ENCODE data around the gene TMEM239.

Gene TMEM239

GRCh38 chr20:2798095-2798805 is 17.9 kb upstream of the TMEM239 start:
- peaks cover 37% of the 10 kb centered on the region for H4K20me1 ChIP-seq (ENCODE audit: insufficient read depth, low read length, poor library complexity, severe bottlenecking)
- peaks cover 53% of the 10 kb centered on the region; the same call in 1 of the 2 replicates for H3K36me3 ChIP-seq (ENCODE audit: insufficient read depth, low read length)
- H2AFZ ChIP-seq (ENCODE audit: low read length): no peak overlapping the region
- H3K4me2 ChIP-seq (ENCODE audit: low read depth, low read length, poor library complexity, severe bottlenecking): peak overlapping the region; percentile 85
- H3K9me3 ChIP-seq (ENCODE audit: insufficient read depth, low read depth, low read length): no peaks in the 10 kb centered on the region
- H3K27me3 ChIP-seq (ENCODE audit: insufficient read depth, low read length, poor library complexity, severe bottlenecking): peaks cover 8% of the 10 kb centered on the region
- peaks cover 50% of the 10 kb centered on the region for H3K79me2 ChIP-seq (ENCODE audit: insufficient read depth, low read length)
- no peaks in the 10 kb centered on the region for H3K9me2 ChIP-seq (replicated peaks; ENCODE audit: low read depth, low read length)
- peaks cover 37% of the 10 kb centered on the region for H3K4me1 ChIP-seq (ENCODE audit: insufficient read depth, low read length, poor library complexity, severe bottlenecking)
- peaks cover 9% of the 10 kb centered on the region; the same call in 1 of the 2 replicates for H3F3A ChIP-seq (ENCODE audit: low read depth)
- peak overlapping the region; percentile 77 for H3K4me3 ChIP-seq (ENCODE audit: low read length, poor library complexity, severe bottlenecking)
- no peak for TF ChIP-seq EZH2phosphoT487 (IDR thresholded peaks at IDR 0.05; ENCODE audit: borderline replicate concordance)
- TF ChIP-seq CTCF (conservative IDR thresholded peaks at IDR 0.05; ENCODE audit: low read length): no peak
- H3K9ac ChIP-seq (ENCODE audit: low read depth, low read length, poor library complexity, severe bottlenecking): peak overlapping the region; percentile 98

GRCh38 chr20:2798814-2799213 is 17.4 kb upstream of the TMEM239 start:
- Histone ChIP-seq H3K9me3 (ENCODE audit: insufficient read depth, low read depth, low read length) (no peaks in the 10 kb centered on the region), H3K4me2 (ENCODE audit: low read depth, low read length, poor library complexity, severe bottlenecking) (peak overlapping the region; percentile 85), H3K4me3 (ENCODE audit: low read length, poor library complexity, severe bottlenecking) (peak overlapping the region; percentile 77), H2AFZ (ENCODE audit: low read length) (no peak overlapping the region), H3K36me3 (ENCODE audit: insufficient read depth, low read length) (peaks cover 47% of the 10 kb centered on the region; the same call in 1 of the 2 replicates), H4K20me1 (ENCODE audit: insufficient read depth, low read length, poor library complexity, severe bottlenecking) (peaks cover 37% of the 10 kb centered on the region), H3K9ac (ENCODE audit: low read depth, low read length, poor library complexity, severe bottlenecking) (peak overlapping the region; percentile 98), H3K9me2 (replicated peaks; ENCODE audit: low read depth, low read length) (no peaks in the 10 kb centered on the region), H3K79me2 (ENCODE audit: insufficient read depth, low read length) (peaks cover 50% of the 10 kb centered on the region), H3F3A (ENCODE audit: low read depth) (peaks cover 9% of the 10 kb centered on the region; the same call in 1 of the 2 replicates), H3K4me1 (ENCODE audit: insufficient read depth, low read length, poor library complexity, severe bottlenecking) (peaks cover 37% of the 10 kb centered on the region), H3K27me3 (ENCODE audit: insufficient read depth, low read length, poor library complexity, severe bottlenecking) (peaks cover 8% of the 10 kb centered on the region)
- TF ChIP-seq CTCF (conservative IDR thresholded peaks at IDR 0.05; ENCODE audit: low read length) (no peak), EZH2phosphoT487 (IDR thresholded peaks at IDR 0.05; ENCODE audit: borderline replicate concordance) (no peak)

- Histone ChIP-seq H3K9ac (ENCODE audit: low read depth, low read length, poor library complexity, severe bottlenecking) (peak overlapping the region; percentile 98), H3F3A (ENCODE audit: low read depth) (peaks cover 9% of the 10 kb centered on the region; the same call in 1 of the 2 replicates), H3K9me2 (replicated peaks; ENCODE audit: low read depth, low read length) (no peaks in the 10 kb centered on the region), H3K4me2 (ENCODE audit: low read depth, low read length, poor library complexity, severe bottlenecking) (peak overlapping the region; percentile 85), H3K4me3 (ENCODE audit: low read length, poor library complexity, severe bottlenecking) (peak overlapping the region; percentile 77), H2AFZ (ENCODE audit: low read length) (no peak overlapping the region), H3K4me1 (ENCODE audit: insufficient read depth, low read length, poor library complexity, severe bottlenecking) (peaks cover 37% of the 10 kb centered on the region), H3K27me3 (ENCODE audit: insufficient read depth, low read length, poor library complexity, severe bottlenecking) (peaks cover 8% of the 10 kb centered on the region), H3K79me2 (ENCODE audit: insufficient read depth, low read length) (peaks cover 49% of the 10 kb centered on the region), H3K36me3 (ENCODE audit: insufficient read depth, low read length) (peaks cover 44% of the 10 kb centered on the region; the same call in 1 of the 2 replicates), H3K9me3 (ENCODE audit: insufficient read depth, low read depth, low read length) (no peaks in the 10 kb centered on the region), H4K20me1 (ENCODE audit: insufficient read depth, low read length, poor library complexity, severe bottlenecking) (peaks cover 37% of the 10 kb centered on the region)
- TF ChIP-seq EZH2phosphoT487 (IDR thresholded peaks at IDR 0.05; ENCODE audit: borderline replicate concordance) (no peak), CTCF (conservative IDR thresholded peaks at IDR 0.05; ENCODE audit: low read length) (no peak)
Measured at GRCh38 chr20:2799271-2799670, 16.9 kb upstream of the TMEM239 start.
